OCI-LY1 (cell line): ENCODE measurements around the gene RBPJL.

ENCODE experiments used
- H2AFZ ChIP-seq: fragments of 200-600 bp; sonication (generic), shearing (Covaris generic); 2 replicates; pipeline ENCODE4 v1.6.0; 2014; ENCODE audit warnings: antibody characterized with exemption, mild to moderate bottlenecking, low read length
- H3F3A ChIP-seq: fragments of 200-600 bp; sonication (generic), shearing (Covaris generic); 2 replicates; pipeline ENCODE4 v1.6.0; 2014; ENCODE audit warnings: mild to moderate bottlenecking, antibody characterized with exemption, low read length, moderate library complexity; ENCODE audit not compliant: insufficient read depth
- H3K27ac ChIP-seq: fragments of 200-600 bp; sonication (generic); 2 replicates; pipeline ENCODE4 v1.5.1; 2014; ENCODE audit warnings: low read length, mixed run types, mild to moderate bottlenecking, low read depth; ENCODE audit not compliant: poor library complexity, severe bottlenecking
- H3K27me3 ChIP-seq: fragments of 200-600 bp; sonication (generic); 2 replicates; pipeline ENCODE4 v1.6.0; 2014; ENCODE audit warnings: antibody characterized with exemption, mild to moderate bottlenecking, low read length, moderate library complexity; ENCODE audit not compliant: insufficient read depth
- H3K36me3 ChIP-seq: fragments of 200-600 bp; sonication (generic); 2 replicates; pipeline ENCODE4 v1.6.1; 2014; ENCODE audit warnings: mild to moderate bottlenecking, antibody characterized with exemption, low read length, moderate library complexity, mixed read lengths; ENCODE audit not compliant: insufficient read depth
- H3K4me1 ChIP-seq: fragments of 200-600 bp; sonication (generic); 2 replicates; pipeline ENCODE4 v1.5.1; 2014; ENCODE audit warnings: mild to moderate bottlenecking, low read length, moderate library complexity; ENCODE audit not compliant: insufficient read depth, severe bottlenecking
- H3K4me2 ChIP-seq: fragments of 200-600 bp; sonication (generic), shearing (Covaris generic); 2 replicates; pipeline ENCODE4 v1.6.1; 2014; ENCODE audit warnings: low read length
- H3K4me3 ChIP-seq: fragments of 200-600 bp; sonication (generic); 2 replicates; pipeline ENCODE4 v1.5.1; 2014; ENCODE audit warnings: low read length, low read depth, mild to moderate bottlenecking, mixed read lengths; ENCODE audit not compliant: poor library complexity, severe bottlenecking
- H3K79me2 ChIP-seq: fragments of 200-600 bp; shearing (Covaris generic); 2 replicates; pipeline ENCODE4 v1.6.1; 2016; ENCODE audit warnings: mixed run types, low read length, mixed read lengths; ENCODE audit not compliant: insufficient read depth
- H3K9ac ChIP-seq: fragments of 200-600 bp; sonication (generic), shearing (Covaris generic); 2 replicates; pipeline ENCODE4 v1.6.1; 2014; ENCODE audit warnings: mild to moderate bottlenecking, low read length, mixed read lengths
- H3K9me2 ChIP-seq: fragments of 200-600 bp; sonication (generic), shearing (Covaris generic); 2 replicates; pipeline ENCODE4 v1.6.1; 2014; ENCODE audit warnings: low read depth, mild to moderate bottlenecking, low read length, mixed read lengths
- H3K9me3 ChIP-seq: fragments of 200-600 bp; shearing (Covaris generic); 2 replicates; pipeline ENCODE4 v1.6.1; 2014; ENCODE audit warnings: low read length, mixed read lengths
- H4K20me1 ChIP-seq: fragments of 200-600 bp; sonication (generic), shearing (Covaris generic); 2 replicates; pipeline ENCODE4 v1.6.0; 2016; ENCODE audit warnings: mild to moderate bottlenecking, low read length; ENCODE audit not compliant: insufficient read depth
- EZH2 ChIP-seq: fragments of 200-600 bp; sonication (generic), shearing (Covaris generic); IDR thresholded peaks from 2 replicates; pipeline ENCODE4 v1.8.0; 2017; ENCODE audit warnings: borderline replicate concordance, mixed run types, mild to moderate bottlenecking, antibody characterized with exemption, low read length, moderate library complexity, mixed read lengths
- TF ChIP-seq, protein P1 (sequence below): fragments of 200-600 bp; sonication (generic), shearing (Covaris generic); IDR thresholded peaks from 2 replicates; pipeline ENCODE4 v1.5.1; 2017; ENCODE audit warnings: mild to moderate bottlenecking, antibody characterized with exemption, low read length, moderate library complexity, mixed read lengths

The RBPJL gene

DNA sequence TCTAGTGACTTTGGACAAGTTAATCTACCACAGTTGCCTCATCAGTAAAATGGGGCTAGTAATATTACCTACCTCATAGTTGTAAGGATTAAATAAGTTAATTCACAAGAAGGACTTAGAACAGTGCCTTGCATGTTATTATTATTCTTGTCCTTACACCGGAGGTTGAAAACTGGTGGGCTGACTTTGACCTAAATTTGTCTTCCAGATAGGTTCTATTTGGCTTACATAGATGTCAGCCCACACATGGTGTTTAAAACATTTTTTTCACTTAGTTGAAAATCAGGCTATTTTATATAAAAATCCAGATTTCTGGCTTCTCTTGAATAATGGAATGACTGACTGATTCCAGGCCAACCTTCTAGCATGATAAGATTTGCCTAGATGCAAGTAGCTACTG lies 59.6 kb downstream of the RBPJL start:
- H3K9me2 ChIP-seq = no peaks in the 10 kb centered on the region
- H2AFZ ChIP-seq = no peak overlapping the region
- no peak for TF ChIP-seq EZH2
- TF ChIP-seq, protein P1, sequence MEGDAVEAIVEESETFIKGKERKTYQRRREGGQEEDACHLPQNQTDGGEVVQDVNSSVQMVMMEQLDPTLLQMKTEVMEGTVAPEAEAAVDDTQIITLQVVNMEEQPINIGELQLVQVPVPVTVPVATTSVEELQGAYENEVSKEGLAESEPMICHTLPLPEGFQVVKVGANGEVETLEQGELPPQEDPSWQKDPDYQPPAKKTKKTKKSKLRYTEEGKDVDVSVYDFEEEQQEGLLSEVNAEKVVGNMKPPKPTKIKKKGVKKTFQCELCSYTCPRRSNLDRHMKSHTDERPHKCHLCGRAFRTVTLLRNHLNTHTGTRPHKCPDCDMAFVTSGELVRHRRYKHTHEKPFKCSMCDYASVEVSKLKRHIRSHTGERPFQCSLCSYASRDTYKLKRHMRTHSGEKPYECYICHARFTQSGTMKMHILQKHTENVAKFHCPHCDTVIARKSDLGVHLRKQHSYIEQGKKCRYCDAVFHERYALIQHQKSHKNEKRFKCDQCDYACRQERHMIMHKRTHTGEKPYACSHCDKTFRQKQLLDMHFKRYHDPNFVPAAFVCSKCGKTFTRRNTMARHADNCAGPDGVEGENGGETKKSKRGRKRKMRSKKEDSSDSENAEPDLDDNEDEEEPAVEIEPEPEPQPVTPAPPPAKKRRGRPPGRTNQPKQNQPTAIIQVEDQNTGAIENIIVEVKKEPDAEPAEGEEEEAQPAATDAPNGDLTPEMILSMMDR = no peak
- H3K36me3 ChIP-seq = peaks cover 24% of the 10 kb centered on the region
- H3K4me1 ChIP-seq = peaks cover 38% of the 10 kb centered on the region
- no peak overlapping the region for H3K4me2 ChIP-seq
- no peaks in the 10 kb centered on the region for H3K79me2 ChIP-seq
- H3K27ac ChIP-seq = no peak overlapping the region
- H3K9ac ChIP-seq = no peak overlapping the region
- H3K27me3 ChIP-seq = no peaks in the 10 kb centered on the region
- no peak overlapping the region for H3K4me3 ChIP-seq
- H3F3A ChIP-seq = 0 out of 2 replicates have a peak, but pooled peaks cover 4% of the 10 kb centered on the region
- no peaks in the 10 kb centered on the region for H3K9me3 ChIP-seq
- H4K20me1 ChIP-seq = no peaks in the 10 kb centered on the region

DNA sequence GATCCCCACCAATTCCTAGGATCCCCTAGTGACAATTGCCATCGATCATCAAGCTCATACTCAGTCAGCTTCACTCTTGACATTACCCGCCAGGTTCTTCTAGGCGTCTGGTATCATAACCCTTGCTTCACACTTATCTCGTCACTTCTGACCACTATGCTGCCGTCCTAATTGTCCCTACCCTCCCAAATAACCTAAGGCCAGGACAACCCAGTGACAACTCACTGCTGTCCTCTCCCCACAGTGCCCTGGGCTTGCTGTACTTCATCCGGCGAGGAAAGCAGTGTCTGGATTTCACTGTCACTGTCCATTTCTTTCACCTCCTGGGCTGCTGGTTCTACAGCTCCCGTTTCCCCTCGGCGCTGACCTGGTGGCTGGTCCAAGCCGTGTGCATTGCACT lies 60.0 kb downstream of the RBPJL start:
- no peak overlapping the region for H3K9ac ChIP-seq
- H3K4me2 ChIP-seq = no peak overlapping the region
- H3K27ac ChIP-seq = no peak overlapping the region

DNA sequence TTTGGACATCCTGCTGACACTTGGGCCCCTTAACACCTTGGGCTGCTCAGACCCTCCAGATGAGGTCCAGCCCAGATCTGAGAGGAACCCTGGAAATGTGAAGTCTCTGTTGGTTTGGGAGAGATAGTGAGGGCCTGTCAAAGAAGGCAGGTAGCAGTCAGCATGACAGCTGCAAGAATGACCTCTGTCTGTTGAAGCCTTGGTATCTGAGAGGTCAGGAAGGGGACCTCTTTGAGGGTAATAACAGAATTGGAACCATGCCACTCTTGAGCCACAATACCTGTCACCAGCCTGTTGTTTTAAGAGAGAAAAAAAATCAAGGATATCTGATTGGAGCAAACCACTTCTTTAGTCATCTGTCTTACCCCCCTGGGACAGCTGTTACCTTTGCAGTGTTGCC lies 60.5 kb downstream of the RBPJL start:
- Histone ChIP-seq H3K4me1 (peaks cover 38% of the 10 kb centered on the region), H3K27ac (no peak overlapping the region), H3K27me3 (no peaks in the 10 kb centered on the region), H3K79me2 (no peaks in the 10 kb centered on the region), H3F3A (0 out of 2 replicates have a peak, but pooled peaks cover 6% of the 10 kb centered on the region), H3K4me3 (no peak overlapping the region), H3K9me3 (no peaks in the 10 kb centered on the region), H3K9me2 (no peaks in the 10 kb centered on the region), H2AFZ (no peak overlapping the region), H3K36me3 (peaks cover 24% of the 10 kb centered on the region), H4K20me1 (no peaks in the 10 kb centered on the region), H3K4me2 (no peak overlapping the region), H3K9ac (no peak overlapping the region)
- TF ChIP-seq EZH2 = no peak
- TF ChIP-seq, protein P1 = no peak

More for the DNA sequence above, 60.0 kb downstream of the RBPJL start:
- Histone ChIP-seq H3K79me2 (no peaks in the 10 kb centered on the region), H3F3A (0 out of 2 replicates have a peak, but pooled peaks cover 6% of the 10 kb centered on the region), H4K20me1 (no peaks in the 10 kb centered on the region), H3K4me3 (no peak overlapping the region), H3K4me1 (peaks cover 38% of the 10 kb centered on the region), H3K36me3 (peaks cover 24% of the 10 kb centered on the region), H3K9me2 (no peaks in the 10 kb centered on the region), H3K27me3 (no peaks in the 10 kb centered on the region), H3K9me3 (no peaks in the 10 kb centered on the region), H2AFZ (no peak overlapping the region)
- TF ChIP-seq, protein P1 = no peak
